ENCODE data around the gene DAP3. TPM values are rescaled to one million over a fixed set of nuclear protein-coding genes. Genes with fewer than 3 reads are reported as not detected.

The DAP3 gene
- total and polyA plus RNA-seq, 9 of the 15 experiments (the other 6 are each of a cell fraction or from before 2014, with no cell fraction given): 155 to 484 (median 298) TPM

DNA sequence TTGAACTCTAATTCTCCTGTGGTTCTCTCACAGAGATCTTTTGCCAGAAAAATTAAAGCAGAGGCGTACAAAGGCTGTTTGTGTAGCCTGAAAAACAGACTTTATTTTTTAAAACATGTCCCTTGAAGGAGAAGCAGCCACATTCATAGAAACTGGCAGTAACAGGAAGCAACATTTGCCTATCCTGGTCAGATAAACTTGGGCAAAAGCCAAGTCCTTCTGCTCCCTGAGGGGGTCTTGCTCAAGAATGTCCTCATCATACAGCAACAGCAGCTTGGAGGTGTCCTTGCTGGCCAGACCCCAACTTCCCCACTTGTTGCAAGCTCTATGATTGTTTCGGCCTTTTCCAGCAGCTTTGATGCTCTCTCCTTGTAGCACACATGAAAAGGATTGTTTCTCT is 42.6 kb upstream of the DAP3 start:
- DNase-seq (ENCODE audit: extremely low read depth in 1 of 4, low spot score in 3 of 4) (no peak), ATAC-seq (no peak), FAIRE-seq (no peak)
- Histone ChIP-seq H3K36me3 (ENCODE audit: control insufficient read depth, insufficient read depth, low read length) (no peaks in the 10 kb centered on the region), H4K20me1 (replicated peaks; ENCODE audit: control insufficient read depth, insufficient read depth, low read length) (no peaks in the 10 kb centered on the region), H3K4me1 (replicated peaks in 1 of 2; ENCODE audit: control insufficient read depth in 2 of 2, insufficient read depth in 2 of 2, low read length in 2 of 2) (no peaks in the 10 kb centered on the region; a peak in 2 of 5 replicates), H3K27me3 (ENCODE audit: control insufficient read depth in 2 of 2, insufficient read depth in 2 of 2, low read length in 2 of 2) (no peaks in the 10 kb centered on the region), H3K27ac (ENCODE audit: extremely low read depth, low read depth, low read length) (no peak overlapping the region), H3K9me3 (replicated peaks; ENCODE audit: control insufficient read depth, insufficient read depth, low read depth, low read length) (peaks cover 7% of the 10 kb centered on the region), H3K9ac (ENCODE audit: insufficient read depth in 1 of 2, low read depth in 2 of 2, low read length in 2 of 2) (no peak overlapping the region), H3K4me3 (no peak overlapping the region), H3K9me1 (ENCODE audit: control insufficient read depth, insufficient read depth, low read length) (no peaks in the 10 kb centered on the region), H2AFZ (ENCODE audit: low read depth, low read length) (no peak overlapping the region), H3K79me2 (ENCODE audit: control insufficient read depth, insufficient read depth, low read length) (no peaks in the 10 kb centered on the region), H3K4me2 (ENCODE audit: insufficient read depth, low read length) (no peak overlapping the region)
- TF ChIP-seq DPF2 (IDR thresholded peaks at IDR 0.05) (no peak), ZNF165 (CRISPR knock-in tag; IDR thresholded peaks at IDR 0.05; ENCODE audit: borderline replicate concordance) (no peak), ARID4B (CRISPR knock-in tag; IDR thresholded peaks at IDR 0.05) (no peak), LEF1 (IDR thresholded peaks at IDR 0.05) (no peak), RUNX1 (IDR thresholded peaks at IDR 0.05; ENCODE audit: low read depth) (no peak), WHSC1 (IDR thresholded peaks at IDR 0.05; ENCODE audit: low read length) (no peak), ERF (CRISPR knock-in tag; IDR thresholded peaks at IDR 0.05) (no peak), SRF (CRISPR knock-in tag; IDR thresholded peaks at IDR 0.05) (no peak), MAFF (IDR thresholded peaks at IDR 0.05; ENCODE audit: low read length) (no peak), ZNF780A (CRISPR knock-in tag; IDR thresholded peaks at IDR 0.05) (no peak), C11orf30 (IDR thresholded peaks at IDR 0.05; ENCODE audit: low read depth) (no peak), SOX6 (IDR thresholded peaks at IDR 0.05) (no peak), TOE1 (IDR thresholded peaks at IDR 0.05; ENCODE audit: borderline replicate concordance) (no peak), TOE1 (CRISPR knock-in tag; IDR thresholded peaks at IDR 0.05; ENCODE audit: borderline replicate concordance, low read depth) (no peak), SP1 (CRISPR knock-in tag; IDR thresholded peaks at IDR 0.05) (no peak), CREB1 (IDR thresholded peaks at IDR 0.05) (no peak), CREB1 (CRISPR knock-in tag; IDR thresholded peaks at IDR 0.05) (no peak)
- WGBS (ENCODE audit: insufficient coverage, low coverage, missing lambda C conversion rate): 47% methylated on average over 2 of the region's 2 CpGs
- no TSS peak for BruUV-seq (replicated peaks)
- ChIA-PET POLR2A (interaction anchor here (0.5 to 1.3 kb wide), 3 partner anchors 16 to 283 kb away, joined by 3 to 4 read pairs (median 3); no protein-coding TSS in a partner anchor), CTCF (ENCODE audit: low intra/inter-chr PET ratio) (no interaction called here)
- in situ Hi-C loops (cut with MboI) (no loop called here), intact Hi-C loops (cut with micrococcal nuclease) (loop anchor here (5.0 kb wide), 2 partner anchors 39 to 81 kb away; no protein-coding TSS in a partner anchor)
